NCI-H1105 treated with DMSO at 0.1 percent for 48 hours (cell line): Measurements from ENCODE around the gene CFAP92.

Experiments used
- DNase-seq: peaks from one replicate; lab custom pipeline; 2025; lab: John Stamatoyannopoulos, UW

CFAP92 gene

GRCh38 chr3:128864351-128864811, 129.5 kb downstream of the CFAP92 start:
- no peak for DNase-seq

GRCh38 chr3:128863560-128863959, 130.3 kb downstream of the CFAP92 start:
- no peak for DNase-seq

- DNase-seq = no peak
These were observed 132.4 kb downstream of the CFAP92 start for GRCh38 chr3:128861491-128861890.
